ENCODE results near the gene ATP6AP1.
A peak's percentile ranks its signal among the peaks of the same experiment; 100 is the strongest.

The ATP6AP1 gene

DNA sequence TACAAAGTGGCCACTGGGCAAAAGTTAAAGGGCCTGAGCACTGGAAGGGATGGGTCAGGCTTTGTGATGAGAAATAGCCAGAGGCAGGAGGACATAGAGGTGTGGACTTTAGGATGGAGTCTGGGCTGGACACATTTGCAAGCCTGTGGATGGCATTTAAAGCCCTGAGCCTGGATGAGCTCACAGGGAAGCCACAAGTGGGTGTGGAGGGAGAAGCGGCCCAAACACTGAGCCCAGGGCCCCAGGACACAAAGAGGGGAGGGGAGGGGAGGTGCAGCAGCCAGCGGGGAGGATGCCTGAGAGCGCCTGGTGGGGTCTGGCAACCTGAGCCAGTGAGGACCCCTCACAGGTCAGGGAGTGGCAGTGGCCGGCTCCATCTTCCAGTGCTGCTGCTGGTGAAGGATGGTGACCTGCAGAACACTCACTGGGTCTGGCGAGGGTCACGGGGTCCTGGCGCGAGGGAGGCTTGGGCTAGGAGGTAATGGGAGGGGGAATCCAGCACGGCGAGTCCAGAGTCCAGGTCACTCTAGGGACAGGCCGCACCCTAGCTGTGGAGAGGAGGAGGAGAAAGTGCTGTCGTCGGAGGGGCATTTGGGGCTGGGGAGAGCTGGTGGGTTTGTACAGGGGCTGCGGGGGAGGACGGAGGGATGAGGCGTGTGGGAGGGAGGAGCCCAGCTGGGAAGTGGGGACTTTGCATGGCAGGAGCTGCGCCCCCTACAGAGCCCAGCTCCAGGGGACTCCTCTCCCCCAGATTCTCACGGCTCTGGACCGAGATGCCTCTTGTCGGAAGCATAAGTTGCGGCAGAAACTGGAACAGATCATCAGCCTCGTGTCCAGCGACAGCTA lies 43.6 kb downstream of the ATP6AP1 start:
- no peak for DNase-seq (ENCODE audit: low read depth)

DNA sequence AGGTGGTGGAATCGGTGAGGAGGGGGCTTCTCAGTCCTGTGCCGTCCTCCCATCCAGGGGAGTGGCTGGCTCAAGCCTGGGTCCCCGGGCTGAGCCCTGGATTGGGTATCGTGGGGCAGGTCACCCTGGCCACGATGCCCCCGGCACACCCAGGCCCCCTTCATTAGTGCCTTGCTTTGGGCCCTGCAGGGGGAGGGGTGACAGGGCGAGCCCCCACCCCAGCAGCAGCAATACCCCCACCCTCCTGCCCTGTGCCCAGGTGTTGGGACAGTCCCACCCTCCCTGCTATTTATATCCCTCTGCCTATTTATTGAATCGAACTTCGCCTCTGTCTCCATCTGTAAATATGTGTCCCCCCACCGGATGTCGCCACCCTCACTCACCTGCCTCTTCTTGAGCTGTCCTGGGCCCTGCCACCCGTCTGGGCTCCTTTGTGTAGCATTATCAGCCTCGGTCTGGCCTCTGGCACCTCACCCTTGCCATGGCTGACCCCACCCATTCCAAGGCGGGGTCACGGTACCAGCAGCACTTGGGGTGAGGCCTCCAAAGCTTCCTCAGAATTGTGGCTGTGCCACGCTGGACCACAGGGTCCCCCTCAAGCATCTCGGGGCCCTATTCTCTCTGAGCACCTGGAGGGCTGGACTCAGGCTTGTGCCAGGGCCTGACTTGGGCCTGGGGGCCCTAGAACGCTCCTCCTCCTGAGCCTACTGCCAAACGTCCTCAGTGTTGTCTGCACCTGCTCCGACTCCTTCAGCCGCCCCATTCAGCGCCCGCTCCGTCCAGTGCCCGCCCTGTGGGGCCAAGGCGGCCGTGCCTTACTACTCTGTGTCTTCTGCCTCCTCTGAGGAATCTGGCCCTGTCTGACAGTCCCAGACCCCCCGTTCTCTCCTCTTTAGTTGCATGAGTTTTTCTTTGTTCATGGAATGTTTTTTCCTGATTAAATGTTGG lies 44.5 kb downstream of the ATP6AP1 start:
- DNase-seq (ENCODE audit: low read depth): no peak

DNA sequence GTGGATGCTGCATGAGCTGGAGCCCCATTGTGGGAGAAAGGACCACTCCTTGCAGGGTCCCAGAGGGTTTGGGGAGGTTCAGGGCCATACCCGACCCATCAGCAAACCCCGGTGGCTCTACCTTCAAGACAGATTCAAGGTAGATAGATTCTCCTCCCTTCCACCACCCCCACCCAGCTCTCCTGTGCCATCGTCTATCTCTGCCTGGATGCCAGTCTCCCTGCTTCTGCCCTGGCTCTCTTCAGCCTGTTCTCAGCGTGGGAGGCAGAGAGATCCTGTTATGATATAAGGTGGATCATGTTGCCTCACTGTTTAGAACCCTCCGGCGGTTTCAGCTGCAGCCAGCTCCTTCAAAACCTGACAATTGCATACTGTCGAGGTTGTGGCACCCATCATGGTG lies 45.2 kb downstream of the ATP6AP1 start:
- no peak for DNase-seq (ENCODE audit: low read depth)

DNA sequence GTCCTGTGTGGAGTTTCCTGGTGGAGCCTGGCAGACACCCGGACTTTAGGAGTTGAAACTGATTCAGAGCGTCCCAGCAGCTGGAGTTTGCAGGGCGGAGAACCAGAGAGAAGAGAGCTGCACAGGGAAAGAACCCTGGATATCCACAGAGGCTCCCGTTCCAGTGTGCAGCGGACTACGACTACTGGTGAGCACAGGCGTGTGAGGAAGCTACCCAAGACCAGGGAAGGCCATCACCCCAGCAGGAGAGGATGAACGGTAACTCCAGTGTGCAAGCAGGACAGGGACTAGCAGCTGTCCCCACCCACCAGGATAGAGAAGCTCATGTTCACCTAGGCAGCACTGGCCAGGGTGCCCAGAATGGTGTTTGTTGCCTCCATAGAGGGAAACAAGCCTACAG lies 48.3 kb downstream of the ATP6AP1 start:
- DNase-seq (ENCODE audit: low read depth): no peak

DNA sequence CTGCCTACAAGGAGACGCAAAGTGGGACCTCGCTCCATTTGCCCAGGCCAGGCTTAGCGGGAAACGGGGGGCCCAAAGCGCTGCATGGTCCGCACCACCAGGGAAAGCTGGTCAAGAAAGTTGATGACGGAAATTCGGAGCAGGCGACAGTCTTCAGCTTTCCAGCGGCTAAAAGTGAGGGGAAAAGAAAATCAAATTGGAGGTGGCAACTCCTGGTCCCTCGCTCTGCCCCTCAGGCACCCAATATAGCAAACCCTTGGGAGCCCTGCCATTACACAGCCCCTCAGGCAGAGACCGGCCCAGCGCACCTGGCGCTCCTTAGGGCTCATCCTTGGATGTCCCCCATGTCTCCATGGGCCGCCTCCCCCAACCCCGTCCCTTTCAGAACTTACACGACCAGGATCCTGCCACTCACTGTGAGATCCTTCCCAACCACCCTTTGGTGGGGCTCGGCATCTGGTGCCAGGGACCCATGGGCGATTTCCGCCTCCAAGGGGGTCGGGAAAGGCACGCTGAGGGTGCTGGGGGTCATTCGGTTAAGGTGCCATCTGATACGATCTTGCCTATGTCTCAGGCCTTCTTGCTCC lies 49.5 kb downstream of the ATP6AP1 start:
- DNase-seq (ENCODE audit: low read depth): no peak

DNA sequence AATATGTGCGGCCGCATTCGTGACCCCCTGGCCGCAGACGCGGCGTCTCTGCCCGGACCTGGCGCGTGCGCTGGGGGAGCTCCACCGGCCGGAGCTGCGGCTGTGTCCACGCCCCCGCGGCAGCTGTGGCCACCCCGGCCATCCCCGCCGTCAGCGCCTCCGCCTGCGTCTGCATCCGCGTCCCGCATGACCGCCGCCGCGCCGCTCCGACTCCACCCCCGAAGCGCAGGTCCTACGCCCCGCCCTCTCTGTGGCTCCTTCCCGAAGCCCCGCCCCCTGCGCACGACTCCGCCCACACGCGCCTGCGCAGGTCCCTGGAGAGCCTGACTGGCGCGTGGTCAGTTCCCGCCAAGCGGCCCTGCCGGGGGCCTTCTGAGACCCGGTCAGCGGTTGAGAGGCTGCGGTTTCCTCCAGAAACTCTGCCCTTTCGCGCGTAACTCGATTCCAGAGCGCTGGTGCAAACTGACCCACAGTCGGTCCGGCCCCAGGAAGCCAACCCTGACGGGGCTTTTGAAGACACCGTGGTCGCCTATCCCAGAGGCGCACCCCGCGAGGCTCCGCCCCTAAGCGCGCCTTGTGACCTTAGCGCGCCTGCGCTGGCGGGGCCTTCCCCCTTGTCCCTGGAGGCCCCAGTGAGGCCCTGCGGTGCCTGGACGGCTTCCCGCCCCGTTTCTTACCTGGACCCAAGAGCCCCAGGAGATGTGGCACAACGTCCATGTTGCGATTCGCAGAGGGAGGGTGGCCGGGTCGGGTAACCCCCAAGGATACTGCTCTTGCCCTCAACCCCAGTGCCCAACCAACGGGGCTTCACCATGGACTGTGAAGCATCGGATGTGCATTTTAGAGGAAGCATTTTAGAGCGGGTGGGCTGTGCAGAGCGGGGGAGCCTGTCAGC lies 50.5 kb downstream of the ATP6AP1 start, which contains the start of gene LAGE3:
Gene LAGE3, minus strand, starts transcription at position 554 of the 895 bp plus-strand sequence. Its CDS starts 366 bp downstream, at position 188.
- peak; percentile 81 for DNase-seq (ENCODE audit: low read depth)

DNA sequence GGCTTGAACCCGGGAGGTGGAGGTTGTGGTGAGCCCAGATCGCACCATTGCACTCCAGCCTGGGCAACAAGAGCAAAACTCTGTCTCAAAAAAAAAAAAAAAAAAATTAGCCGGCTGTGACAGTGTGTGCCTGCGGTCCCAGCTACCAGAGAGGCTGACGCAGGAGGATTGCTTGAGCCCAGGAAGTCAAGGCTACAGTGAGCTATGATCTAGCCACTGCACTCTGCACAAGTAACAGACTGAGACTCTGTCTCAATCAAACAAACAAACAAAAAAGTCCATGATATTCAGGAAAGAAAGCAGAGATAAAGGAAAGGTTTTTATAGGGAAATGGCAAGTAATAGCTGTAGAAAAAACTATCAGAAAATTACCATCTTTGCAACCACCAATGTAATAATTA lies 52.7 kb downstream of the ATP6AP1 start:
- DNase-seq (ENCODE audit: low read depth): no peak

DNA sequence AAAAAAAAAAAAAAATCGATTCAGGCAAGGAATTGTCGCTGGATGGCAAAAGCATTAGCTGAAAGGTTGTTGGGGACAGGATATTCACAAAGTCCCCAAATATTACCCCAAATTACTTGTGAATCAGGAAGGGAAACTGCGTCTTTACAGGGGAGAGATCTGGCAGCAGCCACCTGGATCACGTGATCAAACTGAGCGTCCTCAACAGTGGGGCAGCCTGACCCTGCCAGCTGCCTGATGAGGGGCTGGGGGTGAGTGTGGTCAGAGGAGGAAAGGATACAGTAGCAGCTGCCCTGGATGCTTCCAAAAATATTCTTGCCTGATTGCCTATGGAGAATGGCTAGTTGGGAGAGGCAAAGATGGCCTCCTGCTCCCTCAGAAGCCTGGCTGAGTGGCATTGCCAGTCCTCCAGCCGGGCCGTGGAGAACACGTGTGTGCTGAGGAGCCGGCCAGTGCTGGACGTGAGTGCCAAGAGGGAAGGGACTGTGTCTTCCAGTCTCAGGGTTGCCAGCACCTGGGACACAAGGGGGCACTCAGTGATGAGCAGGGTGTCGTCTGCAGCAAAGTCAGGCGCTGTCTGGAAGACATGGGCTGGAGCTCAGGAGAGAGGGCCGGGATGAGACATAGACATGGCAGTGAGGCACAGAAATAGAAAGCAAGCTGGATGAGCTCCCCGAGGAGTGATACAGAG lies 53.6 kb downstream of the ATP6AP1 start:
- DNase-seq (ENCODE audit: low read depth): no peak

DNA sequence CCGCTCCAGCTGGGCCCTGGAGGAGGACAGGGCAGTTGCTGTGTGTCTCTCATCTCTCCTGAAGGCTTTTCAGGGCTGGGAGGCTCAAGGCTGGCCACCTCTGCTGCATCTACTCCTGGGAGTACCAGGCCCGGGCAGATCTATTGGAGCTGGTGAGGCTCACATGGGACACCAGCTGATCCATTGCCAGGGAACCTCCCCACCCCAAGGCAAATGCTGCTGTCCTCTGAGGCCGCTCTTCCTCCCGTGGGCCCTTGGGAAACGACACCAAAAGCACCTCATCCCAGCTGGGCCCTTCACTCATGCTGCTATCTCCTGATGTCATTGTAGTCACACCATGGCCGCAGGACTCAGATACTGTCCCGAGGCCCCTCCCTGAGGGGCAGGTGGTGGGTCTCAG lies 54.3 kb downstream of the ATP6AP1 start:
- DNase-seq (ENCODE audit: low read depth): no peak

DNA sequence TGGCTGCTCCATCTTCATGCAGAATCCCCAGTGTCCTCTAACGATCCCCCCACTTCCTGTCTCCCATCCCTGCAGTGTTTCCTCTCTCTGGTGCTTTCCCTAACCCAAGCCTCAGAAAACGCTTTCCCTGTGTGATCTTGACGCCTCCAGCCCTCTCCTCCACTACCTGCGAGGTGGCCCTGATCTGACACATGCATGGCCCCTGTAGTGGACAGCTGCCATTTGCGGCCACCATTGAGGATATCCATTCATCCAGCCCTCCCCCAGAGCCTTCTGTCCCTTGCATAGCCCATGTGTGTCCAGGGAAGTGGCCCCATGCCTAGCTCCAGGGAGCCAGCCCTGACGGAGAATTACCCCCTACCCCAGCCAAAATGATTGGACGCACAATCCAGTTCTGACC lies 54.8 kb downstream of the ATP6AP1 start:
- no peak for DNase-seq (ENCODE audit: low read depth)

DNA sequence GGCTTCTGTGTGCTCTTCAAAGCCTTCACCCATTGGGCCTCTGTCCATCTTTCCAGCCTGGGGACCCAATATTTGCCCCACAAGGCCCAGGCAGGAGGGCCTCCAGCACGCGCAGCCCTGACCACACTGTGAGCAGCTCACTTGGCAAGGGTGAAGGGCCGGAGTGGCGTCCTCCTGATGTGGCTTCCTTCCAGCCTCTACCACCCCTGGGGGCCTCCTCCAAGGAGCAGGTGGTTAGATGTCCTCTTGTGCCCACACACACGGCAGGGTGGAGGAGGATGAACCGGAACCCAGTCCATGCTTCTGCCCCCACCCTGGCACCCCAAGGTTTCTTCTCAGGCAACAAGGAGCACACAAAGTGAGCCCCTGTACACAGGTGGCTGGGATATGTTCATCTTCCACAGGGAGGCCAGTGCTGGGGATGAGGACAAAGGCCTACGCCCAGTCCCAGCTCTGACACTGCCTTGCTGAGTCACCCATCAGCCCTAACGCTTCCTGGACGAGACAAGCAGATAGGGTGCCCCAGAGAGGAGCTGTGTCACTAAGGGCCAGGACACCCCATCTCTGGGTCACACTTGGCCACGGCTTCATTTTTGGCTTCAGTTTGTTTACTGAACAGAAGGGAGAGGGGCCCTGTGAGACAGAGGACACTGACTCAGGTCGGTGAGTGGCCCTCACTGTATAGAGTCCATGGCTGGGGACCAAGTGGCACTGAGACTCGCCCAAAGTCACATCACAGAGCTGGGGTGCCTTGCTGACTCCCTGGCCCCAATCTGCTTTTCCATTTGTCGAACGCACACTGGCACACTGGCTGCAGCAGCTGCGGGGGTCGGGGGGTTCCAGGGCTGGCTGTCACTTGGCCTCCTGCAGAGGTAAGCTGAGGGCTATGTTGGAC lies 56.0 kb downstream of the ATP6AP1 start:
- no peak for DNase-seq (ENCODE audit: low read depth)

DNA sequence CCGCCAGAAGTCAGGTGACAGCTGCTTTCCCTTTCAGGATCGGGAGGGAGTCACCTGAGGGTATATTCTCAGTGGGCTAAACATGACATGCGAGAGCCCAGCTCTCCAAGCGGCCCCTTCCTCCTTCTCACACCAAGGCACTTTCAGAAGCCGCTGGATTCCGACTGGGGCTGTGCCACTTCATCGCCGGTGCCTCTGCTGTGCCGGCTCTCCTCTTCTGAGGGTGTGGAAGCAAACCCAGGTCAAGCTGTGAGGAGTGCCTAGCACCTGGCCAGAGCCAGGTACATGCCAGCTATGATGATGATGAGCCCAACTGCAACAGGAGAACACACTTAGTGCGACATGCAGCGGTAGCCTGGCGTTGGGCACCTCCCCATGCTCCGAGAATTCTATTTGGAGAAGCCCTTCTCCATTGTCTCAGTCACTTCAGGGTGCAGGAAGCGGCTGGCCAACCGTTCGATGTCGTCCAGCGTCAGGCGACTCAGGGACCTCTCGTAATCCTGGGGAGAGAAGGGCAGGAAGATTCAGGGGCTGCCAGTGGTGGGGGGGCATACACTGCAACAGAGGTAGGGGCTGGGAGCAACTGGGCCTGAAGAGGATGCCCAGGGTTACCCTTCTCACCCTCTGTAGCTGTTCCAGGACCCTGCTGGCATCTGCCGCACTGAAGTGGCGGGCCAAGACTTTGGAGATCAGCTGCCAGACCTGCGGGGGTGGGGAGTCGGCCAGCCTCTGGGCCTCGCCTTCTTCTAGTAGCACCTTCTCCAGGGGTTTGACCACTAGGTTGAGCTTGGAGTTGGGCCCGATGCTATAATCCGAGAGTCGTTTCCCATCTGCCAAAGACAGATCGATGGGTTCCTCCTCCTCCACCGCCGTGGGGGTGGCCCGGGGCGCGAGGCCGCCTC lies 56.9 kb downstream of the ATP6AP1 start:
- no peak for DNase-seq (ENCODE audit: low read depth)

DNA sequence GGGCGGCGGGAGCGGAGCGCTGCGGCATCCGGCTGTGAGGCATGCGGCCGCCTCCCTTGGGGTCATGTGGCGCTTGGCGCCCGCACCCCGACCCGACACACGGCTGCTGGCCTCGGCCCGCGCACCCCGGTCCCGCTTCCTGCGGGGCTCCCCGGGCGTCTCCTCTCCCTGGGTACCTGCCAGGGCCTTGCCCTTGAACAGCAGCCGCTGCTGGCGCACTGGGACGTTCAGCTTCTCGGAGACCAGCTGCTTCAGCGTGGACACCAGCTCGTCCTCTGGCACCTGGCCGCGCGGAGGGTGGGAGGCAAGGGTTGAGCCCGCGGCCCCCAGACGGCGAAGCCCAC lies 57.5 kb downstream of the ATP6AP1 start:
- DNase-seq (ENCODE audit: low read depth): no peak
